ENCODE data around the gene METTL26.
"Not testable (repeated sequence)": the region's sequence is repeated elsewhere in the genome, so short reads cannot be mapped to it uniquely, and the experiment has no call there.

METTL26 gene

GRCh38 chr16:598823-599739, 37.0 kb downstream of the METTL26 start:
- in situ Hi-C loops (cut with MboI; ENCODE audit: low sequenced_read_pairs): no loop called here

GRCh38 chr16:597655-598054, 38.5 kb downstream of the METTL26 start:
- in situ Hi-C loops (cut with MboI; ENCODE audit: low sequenced_read_pairs): not testable (repeated sequence)

GRCh38 chr16:596736-597060, 39.4 kb downstream of the METTL26 start:
- in situ Hi-C loops (cut with MboI; ENCODE audit: low sequenced_read_pairs): no loop called here

- in situ Hi-C loops (cut with MboI; ENCODE audit: low sequenced_read_pairs): no loop called here
These were observed 40.0 kb downstream of the METTL26 start for GRCh38 chr16:595942-596735.

- in situ Hi-C loops (cut with MboI; ENCODE audit: low sequenced_read_pairs): no loop called here
These were observed 41.0 kb downstream of the METTL26 start for GRCh38 chr16:595094-595528.

GRCh38 chr16:593807-594206, 42.3 kb downstream of the METTL26 start:
- in situ Hi-C loops (cut with MboI; ENCODE audit: low sequenced_read_pairs): no loop called here

- in situ Hi-C loops (cut with MboI; ENCODE audit: low sequenced_read_pairs): no loop called here
These were observed 42.7 kb downstream of the METTL26 start for GRCh38 chr16:593406-593805.

GRCh38 chr16:592518-593306, 43.4 kb downstream of the METTL26 start:
- in situ Hi-C loops (cut with MboI; ENCODE audit: low sequenced_read_pairs): no loop called here

GRCh38 chr16:591892-592517, 44.1 kb downstream of the METTL26 start:
- in situ Hi-C loops (cut with MboI; ENCODE audit: low sequenced_read_pairs): no loop called here

GRCh38 chr16:591231-591630, 44.9 kb downstream of the METTL26 start:
- in situ Hi-C loops (cut with MboI; ENCODE audit: low sequenced_read_pairs): no loop called here

GRCh38 chr16:590815-591200, 45.3 kb downstream of the METTL26 start:
- in situ Hi-C loops (cut with MboI; ENCODE audit: low sequenced_read_pairs): no loop called here

GRCh38 chr16:590188-590814, 45.8 kb downstream of the METTL26 start:
- in situ Hi-C loops (cut with MboI; ENCODE audit: low sequenced_read_pairs): no loop called here

GRCh38 chr16:589658-590187, 46.4 kb downstream of the METTL26 start, which contains the start of gene RAB40C:
RAB40C (plus strand) TSS chr16:590066; CDS start chr16:590292, 226 bp downstream.
- in situ Hi-C loops (cut with MboI; ENCODE audit: low sequenced_read_pairs): no loop called here

- in situ Hi-C loops (cut with MboI; ENCODE audit: low sequenced_read_pairs): no loop called here
These were observed 47.0 kb downstream of the METTL26 start for GRCh38 chr16:588889-589657.

GRCh38 chr16:588639-588888, 47.5 kb downstream of the METTL26 start:
- in situ Hi-C loops (cut with MboI; ENCODE audit: low sequenced_read_pairs): no loop called here

- in situ Hi-C loops (cut with MboI; ENCODE audit: low sequenced_read_pairs): no loop called here
These were observed 49.2 kb downstream of the METTL26 start for GRCh38 chr16:586645-587590.

- in situ Hi-C loops (cut with MboI; ENCODE audit: low sequenced_read_pairs): no loop called here
These were observed 50.0 kb downstream of the METTL26 start for GRCh38 chr16:586047-586644.

- in situ Hi-C loops (cut with MboI; ENCODE audit: low sequenced_read_pairs): no loop called here
These were observed 50.8 kb downstream of the METTL26 start for GRCh38 chr16:585351-585750.
